B cell (primary cell): ENCODE data around the gene FKBP10. TPM values are rescaled to one million over a fixed set of nuclear protein-coding genes. Genes with fewer than 3 reads are reported as not detected.

Experiments used
- ATAC-seq: fragments of 200-7000 bp; cut with Tn5 transposase; one replicate; pipeline ENCODE4 v1.10.0; 2021; ENCODE audit warnings: low read depth, mild to moderate bottlenecking, moderate number of reproducible peaks, moderate library complexity
- CTCF ChIA-PET: fragments of 350-600 bp; sonication (Branson Sonifier 250); formaldehyde crosslinking; loops from one replicate; lab custom pipeline; 2021; ENCODE audit warnings: antibody characterized with exemption, inconsistent platforms; lab: Charles Lee
- POLR2A ChIA-PET: fragments of 350-600 bp; sonication (Branson Sonifier 250); formaldehyde crosslinking; loops from one replicate; lab custom pipeline; 2021; ENCODE audit warnings: antibody characterized with exemption; lab: Charles Lee
- DNase-seq: peaks from one replicate; pipeline ENCODE4 v3.0.0; 2013
- H2AFZ ChIP-seq: 2 replicates; pipeline ENCODE4 v1.6.1; 2012; ENCODE audit warnings: mild to moderate bottlenecking, low read depth, low read length; ENCODE audit not compliant: insufficient read depth, poor library complexity, severe bottlenecking
- H3K27ac ChIP-seq, 2 donors: 1 replicate in 1 of 2; 2 replicates in 1 of 2; pipeline ENCODE4 v1.5.1; 2012 to 2013; ENCODE audit warnings: low read length in 2 of 2, mild to moderate bottlenecking in 2 of 2, moderate library complexity in 1 of 2
- H3K27me3 ChIP-seq, 4 experiments: fragments of 200-600 bp in 1 of 4; sonication (generic) in 1 of 4; replicated peaks in 1 of 4; 1 replicate in 2 of 4; 2 replicates in 2 of 4; pipeline versions ENCODE4 v1.6.1 to v1.7.0; 2013 to 2016; ENCODE audit warnings: low read length in 3 of 4, mild to moderate bottlenecking in 2 of 4, mixed read lengths in 1 of 4, moderate library complexity in 1 of 4; ENCODE audit not compliant: insufficient read depth in 4 of 4, control insufficient read depth in 3 of 4; ENCODE audit errors: control extremely low read depth in 1 of 4
- H3K36me3 ChIP-seq, 2 experiments: replicated peaks in 1 of 2; 1 replicate in 1 of 2; 2 replicates in 1 of 2; pipeline versions ENCODE4 v1.6.1 to v1.7.1; 2013; ENCODE audit warnings: low read length in 1 of 2; ENCODE audit not compliant: insufficient read depth in 2 of 2, control insufficient read depth in 1 of 2; ENCODE audit errors: control extremely low read depth in 1 of 2, extremely low read depth in 1 of 2
- H3K4me1 ChIP-seq, 2 donors: fragments of 200-600 bp in 1 of 2; sonication (generic) in 1 of 2; 1 replicate in 1 of 2; 2 replicates in 1 of 2; pipeline versions ENCODE4 v1.5.1 to v1.6.1; 2013 to 2017; ENCODE audit warnings: low read length in 2 of 2; ENCODE audit not compliant: control insufficient read depth in 2 of 2, insufficient read depth in 2 of 2
- H3K4me2 ChIP-seq: replicated peaks from 2 replicates; pipeline ENCODE3; 2012; ENCODE audit warnings: mild to moderate bottlenecking, low read depth, low read length; ENCODE audit not compliant: poor library complexity, severe bottlenecking
- H3K4me3 ChIP-seq, 5 experiments: fragments of 200-600 bp in 1 of 5; sonication (generic) in 1 of 5; 1 replicate in 3 of 5; 2 replicates in 2 of 5; pipeline versions ENCODE4 v1.5.1 to v1.7.0; 2011 to 2016; ENCODE audit warnings: low read length in 4 of 5, mild to moderate bottlenecking in 4 of 5, low read depth in 2 of 5, control low read depth in 1 of 5, moderate library complexity in 1 of 5; ENCODE audit not compliant: insufficient read depth in 1 of 5; ENCODE audit errors: control extremely low read depth in 1 of 5, extremely low read depth in 1 of 5
- H3K79me2 ChIP-seq: fragments of 200-600 bp; sonication (generic); one replicate; pipeline ENCODE4 v1.6.0; 2016; ENCODE audit warnings: low read length; ENCODE audit not compliant: control insufficient read depth, insufficient read depth
- H3K9ac ChIP-seq: fragments of 200-600 bp; sonication (generic); 2 replicates; pipeline ENCODE4 v1.6.1; 2017; ENCODE audit warnings: mild to moderate bottlenecking, low read length, moderate library complexity
- H3K9me3 ChIP-seq, 3 donors: one replicate each; pipeline versions ENCODE4 v1.6.1 to v1.7.1; 2013; ENCODE audit warnings: low read length in 2 of 3; ENCODE audit not compliant: control insufficient read depth in 2 of 3, insufficient read depth in 1 of 3; ENCODE audit errors: control extremely low read depth in 1 of 3
- H4K20me1 ChIP-seq: 2 replicates; pipeline ENCODE4 v1.6.0; 2012; ENCODE audit warnings: mild to moderate bottlenecking, low read length; ENCODE audit not compliant: insufficient read depth, control insufficient read depth, poor library complexity, severe bottlenecking
- H3K27ac Mint-ChIP-seq: one replicate; pipeline ENCODE4 v1.8.0; 2021; ENCODE audit warnings: mixed read lengths
- H3K27me3 Mint-ChIP-seq: one replicate; pipeline ENCODE4 v1.8.0; 2021; ENCODE audit warnings: mixed read lengths
- H3K4me1 Mint-ChIP-seq: one replicate; pipeline ENCODE4 v1.8.0; 2021; ENCODE audit warnings: mixed read lengths
- H3K4me3 Mint-ChIP-seq: one replicate; pipeline ENCODE4 v1.8.0; 2021; ENCODE audit warnings: mixed read lengths
- H3K9me3 Mint-ChIP-seq: one replicate; pipeline ENCODE4 v1.8.0; 2022; ENCODE audit warnings: mixed read lengths; ENCODE audit not compliant: insufficient read depth
- CTCF ChIP-seq: fragments of 200-600 bp; IDR thresholded peaks from one replicate; pipeline ENCODE4 v1.8.0; 2022; ENCODE audit warnings: antibody characterized with exemption, mild to moderate bottlenecking
- EZH2 ChIP-seq: IDR thresholded peaks from 2 replicates; pipeline ENCODE4 v1.6.1; 2012; ENCODE audit warnings: borderline replicate concordance, low read depth, mild to moderate bottlenecking, moderate library complexity, low read length; ENCODE audit not compliant: insufficient read depth, poor library complexity, severe bottlenecking
- WGBS: methylation state at CpG from one replicate; pipeline ENCODE4 v1.1.5; 2013; ENCODE audit warnings: missing lambda C conversion rate; ENCODE audit not compliant: insufficient coverage; 5-methylcytosine and 5-hydroxymethylcytosine counted together
- intact Hi-C: fragments of 100-400 bp; cut with micrococcal nuclease; formaldehyde crosslinking; loops from one replicate; pipeline ENCODE4 v1.10.0; 2022
- polyA plus RNA-seq: library from polyadenylated mRNA; depleted of rRNA; stranded (reverse); fragments of >200 nt; gene quantifications from 2 replicates; pipeline ENCODE4 v1.2.3, GENCODE V29; 2012
- total RNA-seq, 2 donors: library from RNA; stranded (reverse); fragments of 120-200 nt in 1 of 2; gene quantifications; 1 replicate in 1 of 2; 2 replicates in 1 of 2; pipeline versions ENCODE4 v1.2.3 to v1.2.4, GENCODE V29; 2013 to 2022

FKBP10 gene
- total and polyA plus RNA-seq, 2 donors (not counting 1 experiment from before 2014, with no cell fraction given): 0.21 to 0.34 TPM

DNA sequence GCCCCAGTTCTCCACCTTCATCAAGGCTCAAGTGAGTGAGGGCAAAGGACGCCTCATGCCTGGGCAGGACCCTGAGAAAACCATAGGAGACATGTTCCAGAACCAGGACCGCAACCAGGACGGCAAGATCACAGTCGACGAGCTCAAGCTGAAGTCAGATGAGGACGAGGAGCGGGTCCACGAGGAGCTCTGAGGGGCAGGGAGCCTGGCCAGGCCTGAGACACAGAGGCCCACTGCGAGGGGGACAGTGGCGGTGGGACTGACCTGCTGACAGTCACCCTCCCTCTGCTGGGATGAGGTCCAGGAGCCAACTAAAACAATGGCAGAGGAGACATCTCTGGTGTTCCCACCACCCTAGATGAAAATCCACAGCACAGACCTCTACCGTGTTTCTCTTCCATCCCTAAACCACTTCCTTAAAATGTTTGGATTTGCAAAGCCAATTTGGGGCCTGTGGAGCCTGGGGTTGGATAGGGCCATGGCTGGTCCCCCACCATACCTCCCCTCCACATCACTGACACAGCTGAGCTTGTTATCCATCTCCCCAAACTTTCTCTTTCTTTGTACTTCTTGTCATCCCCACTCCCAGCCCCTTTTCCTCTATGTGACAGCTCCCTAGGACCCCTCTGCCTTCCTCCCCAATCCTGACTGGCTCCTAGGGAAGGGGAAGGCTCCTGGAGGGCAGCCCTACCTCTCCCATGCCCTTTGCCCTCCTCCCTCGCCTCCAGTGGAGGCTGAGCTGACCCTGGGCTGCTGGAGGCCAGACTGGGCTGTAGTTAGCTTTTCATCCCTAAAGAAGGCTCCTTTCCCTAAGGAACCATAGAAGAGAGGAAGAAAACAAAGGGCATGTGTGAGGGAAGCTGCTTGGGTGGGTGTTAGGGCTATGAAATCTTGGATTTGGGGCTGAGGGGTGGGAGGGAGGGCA, 9.7 kb downstream of the FKBP10 start:
- intact Hi-C loops: no loop called here
- H3K27ac Mint-ChIP-seq: no peak overlapping the region
- Histone ChIP-seq H3K27me3 (no peaks in the 10 kb centered on the region), H3K27ac (no peak overlapping the region), H3K9me3 (no peaks in the 10 kb centered on the region), H2AFZ (no peak overlapping the region), H4K20me1 (no peaks in the 10 kb centered on the region), H3K36me3 (peaks cover 0 to 15% of the 10 kb centered on the region in 2 experiments), H3K9ac (no peak overlapping the region), H3K4me2 (no peak overlapping the region), H3K4me3 (no peak overlapping the region), H3K4me1 (no peaks in the 10 kb centered on the region), H3K79me2 (no peaks in the 10 kb centered on the region)
- TF ChIP-seq CTCF (no peak), EZH2 (no peak)
- ChIA-PET CTCF (no interaction called here), POLR2A (no interaction called here)
- H3K4me1 Mint-ChIP-seq: no peaks in the 10 kb centered on the region
- no peaks in the 10 kb centered on the region for H3K27me3 Mint-ChIP-seq
- no peaks in the 10 kb centered on the region for H3K9me3 Mint-ChIP-seq
- H3K4me3 Mint-ChIP-seq: no peak overlapping the region
- DNase-seq (no peak), ATAC-seq (no peak)
- WGBS: 86% methylated on average over 11 of the region's 12 CpGs

- no peaks in the 10 kb centered on the region for H3K79me2 ChIP-seq
Observed at GRCh38 chr17:41823141-41823524, 10.3 kb downstream of the FKBP10 start.

More at GRCh38 chr17:41823141-41823524, 10.3 kb downstream of the FKBP10 start:
- Histone ChIP-seq H3K9me3 (no peaks in the 10 kb centered on the region), H3K4me1 (no peaks in the 10 kb centered on the region), H3K4me3 (no peak overlapping the region), H3K9ac (no peak overlapping the region), H3K4me2 (no peak overlapping the region), H3K27me3 (no peaks in the 10 kb centered on the region), H2AFZ (no peak overlapping the region), H3K27ac (no peak overlapping the region), H3K36me3 (peaks cover 0 to 19% of the 10 kb centered on the region in 2 experiments), H4K20me1 (no peaks in the 10 kb centered on the region)
- no peak for ATAC-seq
- WGBS: no CpG with 5 or more reads among the region's 1 CpG
- intact Hi-C loops: no loop called here
- ChIA-PET POLR2A (no interaction called here), CTCF (no interaction called here)
- Mint-ChIP-seq H3K27me3 (no peaks in the 10 kb centered on the region), H3K4me3 (no peak overlapping the region), H3K4me1 (no peaks in the 10 kb centered on the region), H3K9me3 (no peaks in the 10 kb centered on the region), H3K27ac (no peak overlapping the region)
- DNase-seq: no peak
- no peak for TF ChIP-seq CTCF
- no peak for TF ChIP-seq EZH2
